ENCODE data around the gene HOXA3.

HOXA3 gene

GRCh38 chr7:27110186-27111031 is 42.0 kb downstream of the HOXA3 start:
- H3K4me3 ChIP-seq (ENCODE audit: low read depth, low read length) = peak overlapping the region; percentile 29
- peak; percentile 31 for DNase-seq (ENCODE audit: low read depth, low spot score)
- ChIA-PET CTCF (interaction anchor here (1.2 kb wide), 1 partner anchor 8 kb away, joined by 4 read pairs; no protein-coding TSS in a partner anchor), POLR2A (interaction anchor here (1.2 kb wide), 1 partner anchor 14 kb away, joined by 6 read pairs; the partner anchor contains the start of gene HOXA1)
- TF ChIP-seq CTCF (IDR thresholded peaks at IDR 0.05; ENCODE audit: insufficient read depth, low read length, missing control alignments) = no peak

- no peak overlapping the region for H3K4me3 ChIP-seq (ENCODE audit: low read depth, low read length)
- TF ChIP-seq CTCF (IDR thresholded peaks at IDR 0.05; ENCODE audit: insufficient read depth, low read length, missing control alignments) = no peak
- ChIA-PET CTCF (interaction anchor here (1.2 kb wide), 1 partner anchor 9 kb away, joined by 4 read pairs; no protein-coding TSS in a partner anchor), POLR2A (no interaction called here)
- DNase-seq (ENCODE audit: low read depth, low spot score) = no peak
These were observed 42.8 kb downstream of the HOXA3 start for GRCh38 chr7:27109466-27110185.

DNA sequence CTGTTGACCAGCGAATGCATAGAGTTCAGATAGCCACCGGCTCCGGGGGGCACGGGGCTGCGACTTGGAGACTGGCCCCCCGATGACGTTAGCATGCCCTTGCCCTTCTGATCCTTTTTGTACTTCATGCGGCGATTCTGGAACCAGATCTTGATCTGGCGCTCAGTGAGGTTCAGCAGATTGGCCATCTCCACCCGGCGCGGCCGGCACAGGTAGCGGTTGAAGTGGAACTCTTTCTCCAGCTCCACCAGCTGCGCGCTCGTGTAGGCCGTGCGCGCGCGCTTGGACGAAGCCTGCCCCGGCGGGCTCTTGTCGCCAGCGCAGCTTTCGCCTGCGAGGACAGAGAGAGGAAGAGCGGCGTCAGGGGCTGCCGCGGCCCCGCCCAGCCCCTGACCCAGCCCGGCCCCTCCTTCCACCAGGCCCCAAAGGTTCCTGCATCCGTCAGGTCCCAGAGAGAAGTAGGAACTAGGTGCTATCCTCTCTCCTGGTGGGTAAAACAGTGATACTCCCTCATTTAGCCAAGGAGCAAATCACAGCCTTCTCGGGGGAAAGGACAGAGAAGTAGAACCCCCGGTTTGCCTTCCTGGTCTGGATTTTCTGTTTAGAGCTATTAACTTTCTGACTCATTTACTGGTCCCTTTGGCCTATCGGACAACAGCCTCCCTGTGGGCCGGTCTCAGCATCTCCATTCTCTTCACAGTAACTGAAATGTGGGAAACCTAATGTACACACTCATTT is 43.8 kb downstream of the HOXA3 start:
- H3K4me3 ChIP-seq (ENCODE audit: low read depth, low read length) = no peak overlapping the region
- POLR2A ChIA-PET = no interaction called here
- no peak for DNase-seq (ENCODE audit: low read depth, low spot score)
- no peak for TF ChIP-seq CTCF (IDR thresholded peaks at IDR 0.05; ENCODE audit: insufficient read depth, low read length, missing control alignments)
- CTCF ChIA-PET = interaction anchor here (0.9 to 1.2 kb wide), 2 partner anchors 10 to 12 kb away, joined by 3 to 4 read pairs; no protein-coding TSS in a partner anchor

- DNase-seq (ENCODE audit: low read depth, low spot score) = no peak
- ChIA-PET CTCF (no interaction called here), POLR2A (no interaction called here)
- TF ChIP-seq CTCF (IDR thresholded peaks at IDR 0.05; ENCODE audit: insufficient read depth, low read length, missing control alignments) = no peak
- no peak overlapping the region for H3K4me3 ChIP-seq (ENCODE audit: low read depth, low read length)
These were observed 44.7 kb downstream of the HOXA3 start for GRCh38 chr7:27107391-27108381.

DNA sequence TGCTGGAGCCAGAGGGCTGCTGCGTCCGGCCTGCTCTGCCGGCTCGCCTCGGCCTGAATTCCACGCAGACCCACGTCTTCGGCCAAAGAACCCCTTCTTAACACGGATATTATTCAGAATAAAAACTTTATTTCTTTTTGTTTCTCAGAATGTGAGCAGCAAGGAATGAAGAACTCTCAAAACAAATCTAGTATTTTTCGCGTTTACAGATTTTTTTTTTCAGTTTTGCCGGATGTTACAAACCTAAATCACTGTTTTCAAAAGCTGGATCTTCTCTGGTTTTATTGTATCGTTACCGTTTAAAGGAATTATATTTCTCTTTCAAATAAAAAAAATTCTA is 45.5 kb downstream of the HOXA3 start:
- no peak overlapping the region for H3K4me3 ChIP-seq (ENCODE audit: low read depth, low read length)
- TF ChIP-seq CTCF (IDR thresholded peaks at IDR 0.05; ENCODE audit: insufficient read depth, low read length, missing control alignments) = no peak

More for the DNA sequence above, 45.5 kb downstream of the HOXA3 start:
- ChIA-PET CTCF (no interaction called here), POLR2A (interaction anchor here (0.8 kb wide), 1 partner anchor 10 kb away, joined by 3 read pairs; no protein-coding TSS in a partner anchor)
- no peak for DNase-seq (ENCODE audit: low read depth, low spot score)

Measured in AG04449 (cell line).